NOMO-1 treated with DMSO at 0.1 percent for 48 hours (cell line): ENCODE measurements around the gene EPN2.

Experiments used
- DNase-seq: peaks from one replicate; lab custom pipeline; 2025; ENCODE audit not compliant: unreplicated experiment; lab: John Stamatoyannopoulos, UW

Gene EPN2

DNA sequence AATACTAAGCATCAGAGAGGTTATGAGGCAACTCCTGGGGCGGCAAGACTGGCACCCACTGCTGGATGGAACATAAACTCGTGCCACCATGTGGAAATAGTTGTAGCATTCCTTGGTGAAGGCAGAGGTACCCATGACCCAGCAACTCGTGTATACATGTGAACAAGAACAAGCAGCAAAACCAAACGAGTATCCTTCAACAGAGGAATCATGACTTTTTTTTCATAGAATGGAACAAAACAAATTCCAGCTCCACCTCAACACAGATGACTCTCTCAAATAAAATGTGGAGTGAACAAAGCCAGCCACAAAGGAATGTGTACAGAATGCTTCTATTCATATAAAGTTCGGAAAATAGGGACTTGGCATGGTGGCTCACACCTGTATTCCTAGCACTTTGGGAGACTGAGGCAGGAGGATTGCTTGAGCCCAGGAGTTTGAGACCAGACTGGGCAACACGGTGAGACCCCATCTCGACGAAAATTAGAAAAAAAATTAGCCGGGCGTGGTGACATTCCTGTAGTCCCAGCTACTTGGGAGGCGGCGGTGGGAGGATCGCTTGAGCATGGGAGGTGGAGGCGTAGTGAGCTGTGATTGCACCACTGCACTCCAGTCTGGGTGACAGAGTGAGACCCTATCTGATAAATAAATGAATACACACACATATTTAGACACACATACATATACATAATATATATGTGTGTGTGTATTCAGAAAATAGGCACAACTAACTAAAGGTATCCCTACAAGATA is 90.0 kb downstream of the EPN2 start:
- DNase-seq: no peak

GRCh38 chr17:19328441-19329061 is 91.4 kb downstream of the EPN2 start:
- no peak for DNase-seq

- DNase-seq: no peak
These were observed 92.0 kb downstream of the EPN2 start for GRCh38 chr17:19329136-19329535.

GRCh38 chr17:19329839-19330238 is 92.7 kb downstream of the EPN2 start:
- DNase-seq: no peak

- no peak for DNase-seq
These were observed 93.1 kb downstream of the EPN2 start for GRCh38 chr17:19330271-19330670.

GRCh38 chr17:19331134-19331533 is 94.0 kb downstream of the EPN2 start:
- no peak for DNase-seq

DNA sequence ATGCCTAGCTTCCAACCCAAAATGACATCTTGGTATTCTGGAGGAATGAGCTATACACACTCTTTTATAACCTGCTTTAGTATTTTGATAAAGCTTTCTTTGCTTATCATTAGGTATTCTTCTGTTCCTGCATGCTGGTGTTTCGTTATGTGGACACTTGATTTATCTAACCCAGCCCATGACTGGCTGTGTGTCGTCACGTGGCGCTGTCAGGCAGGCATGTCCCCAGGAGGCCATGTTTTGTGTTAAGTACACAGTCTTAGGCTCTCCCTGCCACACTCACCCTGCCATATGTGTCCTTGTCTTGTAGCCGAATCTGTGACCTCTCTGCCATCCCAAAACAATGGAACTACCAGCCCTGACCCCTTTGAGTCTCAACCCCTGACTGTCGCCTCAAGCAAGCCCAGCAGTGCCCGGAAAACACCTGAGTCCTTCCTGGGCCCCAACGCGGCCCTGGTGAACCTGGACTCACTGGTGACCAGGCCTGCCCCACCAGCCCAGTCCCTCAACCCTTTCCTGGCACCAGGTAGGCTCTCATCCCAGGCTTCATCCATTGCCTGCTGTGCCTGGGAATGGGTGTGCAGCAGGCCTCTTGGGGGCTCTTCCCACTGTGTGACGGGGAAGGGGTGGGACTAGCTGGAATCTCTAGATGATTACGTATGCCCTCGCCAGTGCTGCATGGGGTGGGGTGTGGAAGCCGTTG is 94.5 kb downstream of the EPN2 start:
- no peak for DNase-seq

- no peak for DNase-seq
These were observed 95.4 kb downstream of the EPN2 start for GRCh38 chr17:19332371-19333131.

GRCh38 chr17:19333132-19333440 is 95.9 kb downstream of the EPN2 start:
- DNase-seq: no peak

GRCh38 chr17:19333736-19334290 is 96.6 kb downstream of the EPN2 start:
- no peak for DNase-seq

DNA sequence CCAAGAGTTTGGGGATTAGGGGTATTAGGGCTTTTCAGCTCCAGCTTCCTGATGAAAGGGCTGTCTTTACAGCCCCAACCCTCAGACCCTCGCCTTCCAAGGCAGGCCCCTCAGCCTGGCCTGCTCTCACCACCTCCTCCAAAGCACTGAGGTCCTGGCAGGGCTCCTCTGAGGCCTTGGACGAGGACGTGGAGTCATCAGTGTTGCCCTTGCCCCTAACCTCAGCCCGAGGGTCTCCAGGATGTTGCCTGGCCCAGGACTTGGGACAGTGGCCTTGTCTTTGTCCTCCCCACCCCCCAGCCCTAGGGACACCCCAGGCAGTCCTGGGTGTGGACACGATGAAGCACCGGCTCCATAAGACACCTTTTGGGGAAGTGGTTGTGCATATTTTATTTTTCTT is 97.2 kb downstream of the EPN2 start:
- no peak for DNase-seq

- no peak for DNase-seq
These were observed 98.9 kb downstream of the EPN2 start for GRCh38 chr17:19335951-19336631.

GRCh38 chr17:19336938-19337711 is 100.0 kb downstream of the EPN2 start:
- no peak for DNase-seq

GRCh38 chr17:19337712-19338023 is 100.5 kb downstream of the EPN2 start:
- DNase-seq: no peak

DNA sequence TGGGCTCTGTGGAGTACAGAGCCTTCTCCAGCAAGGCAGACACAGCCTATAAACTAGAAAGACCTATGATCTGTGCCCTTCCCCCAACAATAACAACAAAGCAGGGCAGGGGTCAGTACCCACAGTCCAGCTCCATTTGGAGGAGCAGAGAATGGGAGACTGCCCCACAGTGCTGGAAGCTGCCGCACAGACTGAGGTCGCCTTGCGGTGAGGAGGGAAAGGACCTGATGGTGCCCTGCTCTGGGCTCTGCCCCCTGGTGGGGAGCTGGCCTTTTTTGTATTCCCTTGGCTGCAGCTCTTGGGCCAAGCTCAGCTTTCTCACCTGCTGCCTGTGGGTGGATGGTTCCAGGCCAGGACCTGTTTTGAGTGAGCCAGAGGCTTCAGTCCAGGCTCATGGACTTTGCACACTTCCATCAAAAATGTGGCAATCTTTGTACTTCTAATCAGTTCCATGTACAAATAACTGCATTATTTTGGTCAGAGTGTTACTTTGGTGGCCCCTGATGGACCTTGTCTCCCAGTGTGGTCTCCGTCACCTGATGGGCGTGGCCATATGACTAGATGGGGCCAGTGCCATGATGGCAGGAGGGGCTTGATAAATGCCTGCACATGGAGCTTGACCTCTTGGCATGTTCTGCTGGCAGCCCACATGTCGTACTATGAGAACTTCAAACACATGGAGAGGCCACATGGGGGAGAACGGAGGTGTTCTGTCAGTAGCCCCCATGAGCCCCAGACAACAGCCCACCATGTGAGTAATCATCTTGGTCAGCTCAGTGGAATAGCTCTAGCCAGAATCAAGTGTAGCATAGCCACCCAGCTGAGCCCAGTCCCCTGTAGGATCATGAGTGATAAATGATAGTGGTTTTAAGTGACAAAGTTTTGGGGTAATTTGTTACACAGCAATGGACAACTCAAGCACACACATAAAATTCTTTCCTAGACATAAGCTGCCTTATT is 101.1 kb downstream of the EPN2 start:
- DNase-seq: peak; percentile 33

DNA sequence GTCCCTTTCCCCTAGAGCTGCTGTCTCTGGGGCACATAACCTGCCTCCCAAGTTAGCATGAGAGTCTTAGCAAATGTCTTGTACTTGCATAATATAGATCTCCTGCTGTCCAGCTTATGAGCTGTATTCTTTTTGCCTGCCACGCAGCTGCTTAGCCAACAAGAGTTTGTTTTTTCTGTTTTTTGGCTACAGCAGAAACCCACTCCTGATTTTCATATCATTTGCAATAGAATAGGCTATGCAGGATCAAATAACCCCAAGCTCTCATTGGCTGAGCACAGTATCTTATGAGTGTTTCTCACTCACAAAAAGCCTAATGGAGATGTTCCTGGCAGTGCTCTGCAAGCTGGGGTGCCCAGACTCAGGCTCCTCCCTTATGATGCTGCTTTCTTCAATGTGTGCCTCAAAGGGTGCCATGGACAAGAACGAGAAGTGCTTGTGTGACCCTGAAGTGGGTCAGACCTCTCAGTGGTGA is 102.2 kb downstream of the EPN2 start:
- DNase-seq: no peak

- no peak for DNase-seq
These were observed 104.1 kb downstream of the EPN2 start for GRCh38 chr17:19341211-19341631.

- no peak for DNase-seq
These were observed 104.8 kb downstream of the EPN2 start for GRCh38 chr17:19341641-19342610.
